ENCODE results near the gene KCTD14.

The KCTD14 gene

GRCh38 chr11:78066471-78066870 lies 43.4 kb upstream of the KCTD14 start:
- no peak for TF ChIP-seq CTCF (IDR thresholded peaks at IDR 0.05; ENCODE audit: low read length, missing control alignments)
- DNase-seq (ENCODE audit: low read depth): no peak
- no peak overlapping the region for H3K4me3 ChIP-seq (replicated peaks; ENCODE audit: low read depth, low read length)

GRCh38 chr11:78065203-78065602 lies 42.1 kb upstream of the KCTD14 start:
- no peak for TF ChIP-seq CTCF (IDR thresholded peaks at IDR 0.05; ENCODE audit: low read length, missing control alignments)
- no peak overlapping the region for H3K4me3 ChIP-seq (replicated peaks; ENCODE audit: low read depth, low read length)
- no peak for DNase-seq (ENCODE audit: low read depth)

- no peak within 1 kb of the TSS for H3K4me3 ChIP-seq (replicated peaks; ENCODE audit: low read depth, low read length)
- TF ChIP-seq CTCF (IDR thresholded peaks at IDR 0.05; ENCODE audit: low read length, missing control alignments): no peak
- DNase-seq (ENCODE audit: low read depth): no peak
These were observed 40.5 kb upstream of the KCTD14 start, which contains the start of gene THRSP for GRCh38 chr11:78063440-78064181. Gene THRSP (plus strand): TSS chr11:78063861. CDS start chr11:78063882, 21 bp downstream.

- H3K4me3 ChIP-seq (replicated peaks; ENCODE audit: low read depth, low read length): no peak overlapping the region
- no peak for DNase-seq (ENCODE audit: low read depth)
- no peak for TF ChIP-seq CTCF (IDR thresholded peaks at IDR 0.05; ENCODE audit: low read length, missing control alignments)
These were observed 39.6 kb upstream of the KCTD14 start for GRCh38 chr11:78062671-78063070.

GRCh38 chr11:78061921-78062311 lies 38.8 kb upstream of the KCTD14 start:
- H3K4me3 ChIP-seq (replicated peaks; ENCODE audit: low read depth, low read length): no peak overlapping the region
- DNase-seq (ENCODE audit: low read depth): peak; percentile 61
- no peak for TF ChIP-seq CTCF (IDR thresholded peaks at IDR 0.05; ENCODE audit: low read length, missing control alignments)

GRCh38 chr11:78061088-78061920 lies 38.2 kb upstream of the KCTD14 start:
- H3K4me3 ChIP-seq (replicated peaks; ENCODE audit: low read depth, low read length): no peak overlapping the region
- DNase-seq (ENCODE audit: low read depth): peak; percentile 31
- TF ChIP-seq CTCF (IDR thresholded peaks at IDR 0.05; ENCODE audit: low read length, missing control alignments): no peak
